Activated naive CD4-positive, alpha-beta T cell treated with anti-CD3 and anti-CD28 coated beads for 36 hours (primary cell): ENCODE measurements around the gene SLX4. TPM values are rescaled to one million over a fixed set of nuclear protein-coding genes. Genes with fewer than 3 reads are reported as not detected.

ENCODE experiments used
- CTCF ChIA-PET: fragments of 350-600 bp; sonication (Branson Sonifier 250); formaldehyde crosslinking; loops from one replicate; lab custom pipeline; 2021; ENCODE audit warnings: antibody characterized with exemption; lab: Charles Lee
- DNase-seq: peaks from one replicate; pipeline ENCODE4 v3.0.0-alpha.2; 2020
- H3K27ac Mint-ChIP-seq: one replicate; pipeline ENCODE4 v1.8.0; 2021; ENCODE audit warnings: mild to moderate bottlenecking, mixed read lengths
- H3K27me3 Mint-ChIP-seq: one replicate; pipeline ENCODE4 v1.8.0; 2021; ENCODE audit warnings: low read depth, mixed read lengths
- H3K36me3 Mint-ChIP-seq: one replicate; pipeline ENCODE4 v1.8.0; 2021; ENCODE audit warnings: low read depth, mixed read lengths
- H3K4me1 Mint-ChIP-seq: one replicate; pipeline ENCODE4 v1.8.0; 2021; ENCODE audit warnings: low read depth, mixed read lengths
- H3K4me3 Mint-ChIP-seq: one replicate; pipeline ENCODE4 v1.8.0; 2021; ENCODE audit warnings: mild to moderate bottlenecking, moderate library complexity, mixed read lengths
- H3K9me3 Mint-ChIP-seq: one replicate; pipeline ENCODE4 v1.8.0; 2021; ENCODE audit warnings: mixed read lengths
- intact Hi-C: fragments of 100-400 bp; cut with micrococcal nuclease; formaldehyde crosslinking; loops from one replicate; pipeline ENCODE4 v1.15.1; 2023
- total RNA-seq, 2 experiments: library from RNA; stranded (reverse); gene quantifications; one replicate each; pipeline ENCODE4 v1.2.3, GENCODE V29; 2021

The SLX4 gene
- total RNA-seq, 2 experiments from 2014 or later, result 14.0 to 14.1 TPM

DNA sequence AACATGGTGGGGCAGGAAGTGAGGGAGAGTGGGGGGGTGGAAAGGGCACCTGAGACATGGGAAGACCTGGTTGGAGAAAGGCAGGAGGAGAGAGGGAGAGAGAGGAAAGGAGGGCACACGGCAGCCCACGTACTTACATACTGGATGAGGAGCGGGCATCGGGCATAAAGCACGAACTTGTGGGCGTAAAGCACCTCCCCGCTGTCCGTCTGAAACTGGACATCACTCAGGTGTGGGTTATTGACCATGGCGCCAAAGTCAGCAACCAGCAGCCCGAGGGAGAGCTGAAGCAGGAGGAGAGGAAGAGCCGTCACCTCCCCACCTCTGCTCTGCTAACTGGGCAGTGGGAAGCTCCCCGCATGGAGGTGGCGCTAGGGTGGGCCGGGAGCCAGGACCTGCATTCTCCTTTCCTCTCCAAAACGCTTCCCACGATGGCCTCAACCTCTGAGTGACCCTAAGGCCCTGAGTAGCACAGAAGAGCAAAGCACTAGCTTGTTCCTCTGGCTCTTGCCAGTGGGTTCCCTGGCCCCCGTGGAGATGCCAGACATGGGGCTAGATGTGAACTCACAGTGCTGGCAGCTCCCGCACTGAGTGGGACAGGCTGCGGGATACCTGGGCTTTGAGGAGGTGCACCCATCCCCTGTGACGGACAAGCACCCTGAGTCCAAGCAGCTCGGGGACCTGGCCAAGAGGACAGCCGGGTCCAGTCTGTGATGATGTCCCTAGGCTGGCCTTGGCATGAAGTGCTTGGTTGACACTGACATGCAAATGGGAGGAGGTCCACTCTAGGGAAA lies 16.9 kb downstream of the SLX4 start:
- H3K9me3 Mint-ChIP-seq, result no peaks in the 10 kb centered on the region
- intact Hi-C loops, result no loop called here
- DNase-seq, result no peak
- no peaks in the 10 kb centered on the region for H3K4me1 Mint-ChIP-seq
- H3K4me3 Mint-ChIP-seq, result no peak overlapping the region
- CTCF ChIA-PET, result no interaction called here
- peaks cover 15% of the 10 kb centered on the region for H3K36me3 Mint-ChIP-seq
- H3K27ac Mint-ChIP-seq, result no peak overlapping the region
- no peaks in the 10 kb centered on the region for H3K27me3 Mint-ChIP-seq

DNA sequence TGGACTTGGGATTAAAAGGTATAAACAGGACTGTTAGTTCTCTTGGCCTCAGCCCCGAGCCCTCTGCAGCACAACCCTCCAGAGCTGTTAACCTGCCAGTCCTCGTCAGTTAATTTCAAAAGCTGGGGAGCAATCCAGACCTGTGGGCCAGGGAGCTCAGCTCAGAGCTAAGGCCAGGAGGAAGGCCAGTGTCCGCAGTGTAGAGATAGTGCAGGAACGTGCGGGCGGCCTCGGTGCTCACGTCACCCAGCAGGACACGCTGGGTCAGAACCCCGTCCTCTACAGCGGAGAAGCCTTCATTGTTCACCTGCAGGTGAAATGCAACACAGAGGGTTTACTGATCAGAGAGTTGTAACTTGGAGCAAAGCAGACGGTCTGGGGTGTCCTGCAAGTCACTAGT lies 18.8 kb downstream of the SLX4 start:
- H3K4me3 Mint-ChIP-seq, result no peak overlapping the region
- no peaks in the 10 kb centered on the region for H3K27me3 Mint-ChIP-seq
- CTCF ChIA-PET, result no interaction called here
- DNase-seq, result no peak
- H3K36me3 Mint-ChIP-seq, result peaks cover 9% of the 10 kb centered on the region
- H3K9me3 Mint-ChIP-seq, result no peaks in the 10 kb centered on the region
- no peaks in the 10 kb centered on the region for H3K4me1 Mint-ChIP-seq
- no peak overlapping the region for H3K27ac Mint-ChIP-seq
- intact Hi-C loops, result no loop called here

DNA sequence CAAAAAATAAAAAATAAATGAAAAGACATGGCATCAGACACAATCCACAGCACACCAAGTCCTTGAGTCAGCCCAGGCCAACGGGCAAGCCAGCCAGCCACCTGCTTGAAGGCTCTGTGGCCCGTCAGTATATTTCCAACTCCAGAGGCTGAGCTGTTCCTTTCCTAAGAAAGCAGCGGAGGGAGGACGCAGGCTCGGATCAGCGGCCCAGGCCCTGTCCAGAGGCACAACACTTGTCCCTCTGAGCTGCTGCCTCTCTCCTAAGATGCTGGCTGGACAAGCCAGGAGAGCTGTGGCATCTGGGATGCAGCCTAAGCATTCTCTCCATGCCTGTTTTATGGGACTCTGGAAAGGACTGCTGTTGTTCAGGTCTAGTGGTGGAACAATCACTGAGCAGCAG lies 19.4 kb downstream of the SLX4 start:
- no peaks in the 10 kb centered on the region for H3K27me3 Mint-ChIP-seq
- H3K27ac Mint-ChIP-seq, result no peak overlapping the region
- DNase-seq, result no peak
- no peaks in the 10 kb centered on the region for H3K9me3 Mint-ChIP-seq
- no peak overlapping the region for H3K4me3 Mint-ChIP-seq
- intact Hi-C loops, result no loop called here
- CTCF ChIA-PET, result no interaction called here
- no peaks in the 10 kb centered on the region for H3K4me1 Mint-ChIP-seq
- peaks cover 9% of the 10 kb centered on the region for H3K36me3 Mint-ChIP-seq

DNA sequence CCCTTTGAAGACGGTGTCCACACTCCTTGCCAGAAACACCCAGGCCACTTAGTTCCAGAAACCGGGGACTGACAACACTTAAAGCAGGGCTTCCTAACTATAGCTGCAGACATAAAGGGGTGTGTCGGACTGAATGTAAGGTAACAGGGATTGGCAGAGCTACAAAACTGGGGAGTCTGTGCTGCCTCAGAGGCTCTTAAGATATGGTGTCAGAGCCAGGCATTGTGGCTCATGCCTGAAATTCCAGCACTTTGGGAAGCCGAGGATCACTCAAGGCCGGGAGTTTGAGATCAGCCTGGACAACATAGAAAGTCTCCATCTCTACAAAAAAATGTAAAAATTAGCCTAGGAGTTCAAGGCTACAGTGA lies 20.0 kb downstream of the SLX4 start:
- intact Hi-C loops, result no loop called here
- Mint-ChIP-seq H3K4me3 (no peak overlapping the region), H3K9me3 (no peaks in the 10 kb centered on the region), H3K27me3 (no peaks in the 10 kb centered on the region), H3K27ac (no peak overlapping the region), H3K36me3 (peaks cover 9% of the 10 kb centered on the region), H3K4me1 (no peaks in the 10 kb centered on the region)
- DNase-seq, result no peak
- CTCF ChIA-PET, result no interaction called here

DNA sequence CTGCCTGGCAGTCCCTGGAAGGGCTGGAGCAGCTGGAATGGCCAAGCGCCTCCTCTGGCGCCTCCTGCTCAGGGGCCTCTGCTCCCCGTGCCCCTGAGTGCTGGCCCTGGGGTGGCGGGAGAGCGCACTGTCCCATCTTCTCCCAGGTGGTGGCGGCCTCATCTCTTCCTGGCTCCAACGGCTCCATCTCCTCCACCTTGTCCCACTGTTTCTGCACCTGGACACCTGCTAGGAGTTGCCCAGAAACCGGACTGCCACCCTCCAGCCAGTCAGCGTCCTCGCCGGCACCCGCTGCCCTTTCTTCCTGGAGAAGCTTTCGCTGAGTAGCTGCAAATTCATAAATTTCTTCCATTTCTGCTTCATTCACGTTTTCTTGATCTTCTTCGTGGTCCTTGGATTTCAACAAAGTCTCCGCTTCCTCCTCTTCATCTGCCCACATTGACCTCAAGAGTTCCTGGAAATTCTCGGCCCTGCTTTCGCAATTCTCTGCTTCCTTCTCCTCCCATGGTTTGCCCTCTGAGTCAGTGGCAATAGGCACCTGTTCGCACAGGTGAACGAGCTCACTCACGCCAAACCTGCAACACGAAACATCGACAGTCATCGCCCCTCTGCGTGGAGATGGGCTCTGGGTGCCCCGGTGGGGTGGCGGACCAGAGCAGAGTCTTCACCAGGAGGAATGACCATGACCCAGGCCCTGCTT lies 20.5 kb downstream of the SLX4 start:
- intact Hi-C loops, result no loop called here

DNA sequence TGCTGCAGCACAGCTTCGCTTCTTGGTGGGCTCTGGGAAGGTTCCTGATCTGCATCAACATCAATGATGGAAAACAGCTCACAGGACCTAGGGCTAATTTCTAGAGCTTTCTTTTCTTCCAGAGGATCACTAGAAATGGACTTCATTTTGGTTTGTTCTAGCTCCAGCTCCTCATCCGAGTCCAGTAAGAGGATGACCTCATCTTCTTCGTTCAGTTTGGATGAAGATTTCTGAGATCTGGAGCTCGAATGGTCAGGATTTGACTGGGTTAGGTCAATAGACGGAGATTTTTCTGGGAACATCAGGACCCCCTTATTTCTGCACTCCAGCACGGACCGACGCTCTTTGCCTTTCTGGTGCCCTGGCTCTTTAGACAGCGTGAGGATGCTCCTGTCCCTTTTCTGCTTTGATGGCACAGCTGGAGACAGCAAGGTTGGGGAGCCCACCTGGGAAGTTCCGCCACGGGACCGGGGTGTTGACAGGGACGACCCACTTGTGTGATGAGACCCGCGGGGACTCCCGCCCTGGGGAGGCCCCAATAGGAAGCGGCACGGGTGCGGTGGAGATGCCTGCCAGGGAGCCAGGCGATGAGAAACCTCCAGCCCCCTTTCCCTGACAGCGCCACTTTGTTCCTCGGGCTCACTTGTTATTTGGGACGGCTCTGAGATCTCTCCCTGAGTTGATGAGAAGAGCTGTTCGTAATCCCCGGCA lies 21.3 kb downstream of the SLX4 start:
- no peaks in the 10 kb centered on the region for H3K9me3 Mint-ChIP-seq
- no peaks in the 10 kb centered on the region for H3K4me1 Mint-ChIP-seq
- no peak for DNase-seq
- H3K27me3 Mint-ChIP-seq, result no peaks in the 10 kb centered on the region
- CTCF ChIA-PET, result no interaction called here
- no peak overlapping the region for H3K27ac Mint-ChIP-seq
- intact Hi-C loops, result no loop called here
- H3K36me3 Mint-ChIP-seq, result peaks cover 8% of the 10 kb centered on the region
- no peak overlapping the region for H3K4me3 Mint-ChIP-seq

More for the DNA sequence above, 20.5 kb downstream of the SLX4 start:
- no peak overlapping the region for H3K4me3 Mint-ChIP-seq
- H3K36me3 Mint-ChIP-seq, result peaks cover 9% of the 10 kb centered on the region
- CTCF ChIA-PET, result no interaction called here
- no peak overlapping the region for H3K27ac Mint-ChIP-seq
- no peaks in the 10 kb centered on the region for H3K4me1 Mint-ChIP-seq
- no peaks in the 10 kb centered on the region for H3K27me3 Mint-ChIP-seq
- no peak for DNase-seq
- H3K9me3 Mint-ChIP-seq, result no peaks in the 10 kb centered on the region

DNA sequence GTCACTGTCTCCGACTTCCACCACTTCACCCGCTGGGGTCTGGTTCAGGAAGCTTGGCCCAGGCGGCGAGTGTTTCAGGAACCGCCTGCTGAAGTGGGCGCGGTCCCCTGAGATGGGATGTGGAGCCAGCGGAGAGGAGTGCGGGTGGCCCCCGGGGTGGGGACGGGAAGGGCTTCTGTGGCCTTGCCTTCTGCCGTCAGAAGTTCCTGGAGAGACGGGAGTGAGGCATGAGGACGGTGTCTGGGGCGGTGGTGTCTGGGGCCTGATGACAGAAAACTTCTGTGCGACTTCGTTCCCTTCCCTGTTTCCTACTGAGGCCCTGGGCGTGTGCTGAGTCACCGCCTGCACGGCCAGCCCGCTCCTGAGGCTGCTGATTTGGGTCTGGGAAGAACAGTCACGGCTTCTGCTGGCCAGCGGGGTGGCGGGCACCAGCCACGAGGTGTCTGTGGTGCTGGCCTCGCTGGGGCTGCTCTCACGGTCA lies 21.9 kb downstream of the SLX4 start:
- Mint-ChIP-seq H3K27ac (no peak overlapping the region), H3K4me1 (no peaks in the 10 kb centered on the region), H3K9me3 (no peaks in the 10 kb centered on the region), H3K27me3 (no peaks in the 10 kb centered on the region), H3K4me3 (no peak overlapping the region), H3K36me3 (peaks cover 8% of the 10 kb centered on the region)
- CTCF ChIA-PET, result no interaction called here
- intact Hi-C loops, result no loop called here
- DNase-seq, result no peak

DNA sequence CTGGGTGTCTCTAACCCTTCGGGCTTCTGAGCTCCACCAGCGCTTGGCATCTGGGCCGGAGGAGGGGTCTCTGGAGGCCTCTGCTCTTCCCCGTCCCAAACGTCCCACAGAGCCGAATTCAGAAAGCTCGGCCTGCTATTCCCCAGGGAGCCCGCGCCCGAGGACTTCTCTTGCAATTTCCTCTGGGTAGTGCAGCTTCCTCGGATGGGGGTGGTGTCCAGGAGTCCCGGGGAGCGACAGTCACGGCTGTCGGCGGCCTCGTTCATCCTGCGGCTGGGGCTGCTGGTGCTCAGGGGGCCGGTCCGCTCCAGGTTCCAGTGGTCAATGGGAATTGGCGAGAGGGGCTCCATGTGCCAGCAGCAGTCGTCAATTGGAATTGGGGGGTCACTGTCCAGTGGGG lies 22.4 kb downstream of the SLX4 start:
- Mint-ChIP-seq H3K4me3 (no peak overlapping the region), H3K36me3 (peaks cover 7% of the 10 kb centered on the region), H3K9me3 (no peaks in the 10 kb centered on the region), H3K27me3 (no peaks in the 10 kb centered on the region), H3K4me1 (no peaks in the 10 kb centered on the region), H3K27ac (no peak overlapping the region)
- CTCF ChIA-PET, result no interaction called here
- intact Hi-C loops, result no loop called here
- DNase-seq, result no peak

DNA sequence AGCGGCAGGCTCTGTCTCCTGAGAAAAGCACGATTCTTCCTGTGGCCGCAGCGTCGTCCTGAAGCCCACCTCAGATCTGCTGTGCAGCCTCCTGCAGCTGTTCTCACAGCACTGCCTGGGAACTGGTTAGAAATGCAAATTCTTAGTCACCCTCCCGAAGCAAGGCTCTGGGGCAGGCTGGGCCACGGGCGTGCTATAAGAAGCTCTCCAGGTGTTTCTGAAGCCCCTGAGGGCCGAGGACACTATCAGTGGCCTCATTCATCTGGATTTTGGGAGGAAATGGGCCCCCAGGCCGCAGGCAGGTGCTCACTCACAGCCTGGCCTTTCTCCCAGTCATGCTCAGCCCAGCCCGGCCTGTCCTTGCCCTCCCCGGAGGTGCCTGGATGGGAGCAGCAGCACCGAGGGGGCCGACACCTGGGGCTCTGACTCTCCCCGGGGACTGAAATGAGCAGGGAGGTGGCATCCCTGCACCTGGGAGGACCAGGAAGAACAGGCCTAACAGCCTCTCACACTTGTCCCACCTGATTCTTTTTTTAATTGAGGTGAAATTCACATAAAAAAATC lies 23.8 kb downstream of the SLX4 start:
- no peak for DNase-seq
- Mint-ChIP-seq H3K27ac (no peak overlapping the region), H3K9me3 (no peaks in the 10 kb centered on the region), H3K4me1 (no peaks in the 10 kb centered on the region), H3K36me3 (peaks cover 9% of the 10 kb centered on the region), H3K4me3 (no peak overlapping the region), H3K27me3 (no peaks in the 10 kb centered on the region)
- intact Hi-C loops, result no loop called here
- CTCF ChIA-PET, result no interaction called here

DNA sequence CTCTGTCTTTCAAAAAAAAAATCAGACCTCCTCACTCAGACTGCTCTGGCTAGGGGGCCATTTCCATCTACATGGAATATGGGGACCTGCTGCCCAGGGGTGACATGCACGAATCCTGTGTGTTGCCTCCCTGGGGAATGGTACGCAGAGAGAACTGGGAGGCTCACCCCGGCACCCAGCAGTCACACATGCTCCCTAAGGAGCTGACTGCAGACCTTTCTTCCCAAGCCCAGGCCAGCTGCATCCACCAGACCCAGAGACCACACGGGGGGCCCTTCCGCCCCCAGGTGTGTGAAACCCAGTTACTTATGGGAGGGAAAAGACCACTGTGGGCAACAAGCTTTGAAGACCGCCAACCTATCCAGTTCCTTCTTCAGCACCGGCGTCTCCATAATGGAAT lies 27.0 kb downstream of the SLX4 start:
- Mint-ChIP-seq H3K27me3 (no peaks in the 10 kb centered on the region), H3K9me3 (no peaks in the 10 kb centered on the region), H3K4me3 (no peak overlapping the region), H3K27ac (no peak overlapping the region), H3K4me1 (peaks cover 8% of the 10 kb centered on the region), H3K36me3 (peaks cover 4% of the 10 kb centered on the region)
- intact Hi-C loops, result no loop called here
- no peak for DNase-seq
- CTCF ChIA-PET, result no interaction called here

DNA sequence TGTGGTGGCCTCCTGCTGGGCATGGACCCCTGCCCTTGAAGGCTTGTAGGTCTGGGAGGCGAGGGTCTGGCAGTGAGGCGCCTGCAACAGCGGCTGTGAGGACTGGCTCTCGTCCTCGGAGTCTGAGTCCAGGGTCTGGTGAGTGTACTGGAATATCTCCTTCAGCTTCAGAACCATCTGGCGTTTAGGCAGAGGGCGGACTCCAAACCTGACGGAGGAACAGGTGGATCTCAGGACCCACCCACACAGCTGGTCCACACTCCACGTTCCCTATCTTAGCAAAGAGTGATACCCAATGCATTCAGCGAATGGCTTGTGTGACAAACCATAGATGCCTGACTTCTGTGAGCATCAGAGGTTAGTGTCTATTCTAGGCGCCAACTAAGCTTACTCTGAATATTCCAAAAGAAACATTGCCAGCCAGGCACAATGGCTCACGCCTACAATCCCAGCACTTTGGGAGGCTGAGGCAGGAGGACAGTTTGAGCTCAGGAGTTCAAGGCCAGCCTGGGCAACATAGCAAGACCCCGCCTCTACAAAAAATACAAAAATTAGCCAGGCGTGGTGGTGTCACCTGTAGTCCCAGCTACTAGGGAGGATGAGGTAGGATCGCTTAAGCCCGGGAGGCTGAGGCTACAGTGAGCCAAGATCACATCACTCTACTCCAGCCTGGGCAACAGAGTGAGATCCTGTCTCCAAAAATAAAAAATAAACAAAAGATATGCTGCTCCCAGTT lies 27.9 kb downstream of the SLX4 start:
- Mint-ChIP-seq H3K4me1 (peaks cover 18% of the 10 kb centered on the region), H3K27ac (no peak overlapping the region), H3K36me3 (peaks cover 4% of the 10 kb centered on the region), H3K27me3 (no peaks in the 10 kb centered on the region), H3K9me3 (no peaks in the 10 kb centered on the region), H3K4me3 (no peak overlapping the region)
- CTCF ChIA-PET, result no interaction called here
- no peak for DNase-seq
- intact Hi-C loops, result no loop called here
